OCI-LY7 (cell line): ENCODE results near the gene TTLL9. TPM values are rescaled to one million over a fixed set of nuclear protein-coding genes. Genes with fewer than 3 reads are reported as not detected.
A peak's percentile ranks its signal among the peaks of the same experiment; 100 is the strongest.

Experiments used
- BruUV-seq: library from RNA; stranded (reverse); fragments of 400-500 nt; replicated peaks from 2 replicates; lab custom pipeline; 2021; lab: Mats Ljungman, UMichigan
- CTCF ChIA-PET: fragments of 300-600 bp; sonication (Branson Sonifier 250); formaldehyde crosslinking; loops from one replicate; lab custom pipeline; 2022; ENCODE audit warnings: antibody characterized with exemption; ENCODE audit not compliant: unreplicated experiment; lab: Charles Lee
- POLR2A ChIA-PET: fragments of 300-600 bp; sonication (Branson Sonifier 250); formaldehyde crosslinking; loops from one replicate; lab custom pipeline; 2022; ENCODE audit warnings: antibody characterized with exemption; lab: Charles Lee
- DNase-seq: peaks from one replicate; pipeline ENCODE4 v3.0.0-alpha.2; 2015; ENCODE audit warnings: low spot score
- H2AFZ ChIP-seq: fragments of 200-600 bp; sonication (generic), shearing (Covaris generic); 2 replicates; pipeline ENCODE4 v1.6.1; 2014; ENCODE audit warnings: mild to moderate bottlenecking, antibody characterized with exemption, low read length, moderate library complexity
- H3K27ac ChIP-seq: fragments of 200-600 bp; sonication (generic); 2 replicates; pipeline ENCODE4 v1.5.1; 2014; ENCODE audit warnings: mixed run types, low read depth, mild to moderate bottlenecking, moderate library complexity, low read length, inconsistent platforms; ENCODE audit not compliant: poor library complexity, severe bottlenecking
- H3K36me3 ChIP-seq: fragments of 200-600 bp; sonication (generic); 2 replicates; pipeline ENCODE4 v1.6.1; 2014; ENCODE audit warnings: mild to moderate bottlenecking, antibody characterized with exemption, low read length, moderate library complexity, mixed read lengths; ENCODE audit not compliant: insufficient read depth
- H3K4me1 ChIP-seq: fragments of 200-600 bp; sonication (generic); 2 replicates; pipeline ENCODE4 v1.5.1; 2014; ENCODE audit warnings: mild to moderate bottlenecking, low read length; ENCODE audit not compliant: insufficient read depth, poor library complexity, severe bottlenecking
- H3K4me2 ChIP-seq: fragments of 200-600 bp; sonication (generic); 2 replicates; pipeline ENCODE4 v1.6.1; 2014; ENCODE audit warnings: mild to moderate bottlenecking, low read length
- H3K4me3 ChIP-seq: fragments of 200-600 bp; sonication (generic); 2 replicates; pipeline ENCODE4 v1.5.1; 2014; ENCODE audit warnings: mild to moderate bottlenecking, low read depth, low read length; ENCODE audit not compliant: poor library complexity, severe bottlenecking
- H3K79me2 ChIP-seq: fragments of 200-600 bp; sonication (generic); 2 replicates; pipeline ENCODE4 v1.6.1; 2016; ENCODE audit warnings: low read depth, mild to moderate bottlenecking, low read length, moderate library complexity, mixed read lengths; ENCODE audit not compliant: insufficient read depth
- H3K9me2 ChIP-seq: fragments of 200-600 bp; sonication (generic); 2 replicates; pipeline ENCODE4 v1.6.1; 2016; ENCODE audit warnings: mild to moderate bottlenecking, low read length, mixed read lengths; ENCODE audit not compliant: insufficient read depth
- H3K9me3 ChIP-seq: fragments of 200-600 bp; sonication (generic); 2 replicates; pipeline ENCODE4 v1.6.1; 2014; ENCODE audit warnings: mild to moderate bottlenecking, mixed run types, low read length, mixed read lengths
- H4K20me1 ChIP-seq: fragments of 200-600 bp; sonication (generic); 2 replicates; pipeline ENCODE4 v1.6.1; 2014; ENCODE audit warnings: mild to moderate bottlenecking, antibody characterized with exemption, low read length, moderate library complexity, mixed read lengths; ENCODE audit not compliant: insufficient read depth
- EZH2phosphoT487 ChIP-seq: fragments of 200-600 bp; sonication (generic); IDR thresholded peaks from 2 replicates; pipeline ENCODE4 v1.6.1; 2018; ENCODE audit warnings: low read depth, borderline replicate concordance, mild to moderate bottlenecking, mixed run types, antibody characterized with exemption, low read length, moderate library complexity, mixed read lengths
- intact Hi-C: fragments of 100-400 bp; cut with micrococcal nuclease; formaldehyde crosslinking; loops from one replicate; pipeline ENCODE4 v1.10.0; 2022; ENCODE audit not compliant: unreplicated experiment
- total RNA-seq, 2 experiments: library from RNA; depleted of rRNA in 1 of 2; stranded (reverse); fragments of >200 nt in 1 of 2; shearing (Covaris generic) in 1 of 2; gene quantifications; 2 replicates each; pipeline ENCODE4 v1.2.3, GENCODE V29; 2014 to 2022
- TF ChIP-seq, protein P1 (sequence below): fragments of 200-600 bp; sonication (generic); conservative IDR thresholded peaks from 2 replicates; pipeline ENCODE4 v1.5.1; 2014; ENCODE audit warnings: mild to moderate bottlenecking, antibody characterized with exemption, low read length, moderate library complexity, mixed read lengths

TTLL9 gene
- total RNA-seq, 2 experiments from 2014 or later = not detected

DNA sequence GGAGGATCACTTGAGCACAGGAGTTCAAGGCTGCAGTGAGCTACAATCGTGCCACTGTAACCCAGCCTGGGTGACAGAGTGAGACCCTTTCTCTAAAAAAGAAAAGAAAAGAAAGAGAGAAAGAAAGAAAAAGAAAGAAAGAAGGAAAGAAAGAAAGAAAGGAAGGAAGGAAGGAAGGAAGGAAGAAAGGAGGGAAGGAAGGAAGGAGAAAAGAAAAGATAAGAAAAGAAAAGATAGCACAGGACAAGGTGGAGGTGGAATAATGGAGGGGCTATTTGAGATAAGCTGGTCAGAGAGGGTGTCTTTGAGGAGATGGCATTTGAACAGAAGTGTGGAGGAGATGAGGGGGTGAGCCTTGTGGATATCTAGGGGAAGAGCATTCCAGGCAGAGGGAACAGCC, 84.1 kb downstream of the TTLL9 start:
- BruUV-seq = no TSS peak

DNA sequence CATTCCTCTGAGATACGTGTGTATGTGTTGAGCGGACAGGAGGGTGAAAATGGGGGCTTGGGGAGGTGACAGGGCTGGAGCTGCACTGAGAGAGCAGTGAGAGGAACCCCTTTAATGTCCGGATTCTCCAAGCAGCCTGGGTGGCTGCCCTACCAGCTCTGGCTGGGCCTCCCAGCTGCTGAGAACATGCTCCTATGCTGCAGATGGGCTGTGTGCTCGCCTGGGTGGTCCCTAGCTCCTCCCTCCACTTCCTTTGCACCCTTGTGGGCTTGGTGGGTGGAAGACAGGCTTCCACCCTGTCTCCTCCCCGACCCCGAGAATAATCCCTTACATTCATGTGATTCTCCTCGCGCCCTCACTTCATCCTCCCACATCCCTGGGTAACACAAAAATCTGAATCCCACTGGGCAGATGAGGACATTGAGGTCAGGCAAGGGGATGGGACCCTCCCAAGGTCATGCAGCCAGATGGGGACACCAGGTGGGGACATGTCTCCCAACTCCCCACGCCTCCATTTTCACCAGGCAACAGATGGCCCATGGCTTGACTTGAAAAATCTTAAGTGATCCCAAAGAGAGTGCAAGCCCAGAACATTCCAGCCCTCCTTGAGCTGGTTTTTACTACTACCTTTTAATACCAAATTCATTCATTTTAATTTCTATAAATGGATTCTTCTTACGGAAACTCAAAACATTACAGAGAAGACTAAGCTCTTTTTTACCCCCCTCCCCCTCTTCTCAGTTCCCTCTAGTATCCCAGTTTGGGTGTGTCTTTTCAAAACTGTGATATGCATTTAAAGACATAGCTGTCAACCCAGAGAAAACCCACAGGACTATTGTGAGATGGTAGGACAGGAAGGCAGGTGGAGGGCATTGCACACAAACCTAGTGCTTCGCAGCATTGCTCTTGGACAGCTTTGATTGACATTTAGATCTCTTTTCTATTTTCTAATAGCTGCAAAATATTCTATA, 86.4 kb downstream of the TTLL9 start:
- H3K9me2 ChIP-seq = no peaks in the 10 kb centered on the region
- H3K4me3 ChIP-seq = no peak overlapping the region
- TF ChIP-seq, protein P1, sequence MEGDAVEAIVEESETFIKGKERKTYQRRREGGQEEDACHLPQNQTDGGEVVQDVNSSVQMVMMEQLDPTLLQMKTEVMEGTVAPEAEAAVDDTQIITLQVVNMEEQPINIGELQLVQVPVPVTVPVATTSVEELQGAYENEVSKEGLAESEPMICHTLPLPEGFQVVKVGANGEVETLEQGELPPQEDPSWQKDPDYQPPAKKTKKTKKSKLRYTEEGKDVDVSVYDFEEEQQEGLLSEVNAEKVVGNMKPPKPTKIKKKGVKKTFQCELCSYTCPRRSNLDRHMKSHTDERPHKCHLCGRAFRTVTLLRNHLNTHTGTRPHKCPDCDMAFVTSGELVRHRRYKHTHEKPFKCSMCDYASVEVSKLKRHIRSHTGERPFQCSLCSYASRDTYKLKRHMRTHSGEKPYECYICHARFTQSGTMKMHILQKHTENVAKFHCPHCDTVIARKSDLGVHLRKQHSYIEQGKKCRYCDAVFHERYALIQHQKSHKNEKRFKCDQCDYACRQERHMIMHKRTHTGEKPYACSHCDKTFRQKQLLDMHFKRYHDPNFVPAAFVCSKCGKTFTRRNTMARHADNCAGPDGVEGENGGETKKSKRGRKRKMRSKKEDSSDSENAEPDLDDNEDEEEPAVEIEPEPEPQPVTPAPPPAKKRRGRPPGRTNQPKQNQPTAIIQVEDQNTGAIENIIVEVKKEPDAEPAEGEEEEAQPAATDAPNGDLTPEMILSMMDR = no peak
- TF ChIP-seq EZH2phosphoT487 = no peak
- peaks cover 9% of the 10 kb centered on the region for H3K4me1 ChIP-seq
- BruUV-seq = no TSS peak
- H3K36me3 ChIP-seq = no peaks in the 10 kb centered on the region
- H3K79me2 ChIP-seq = no peaks in the 10 kb centered on the region
- CTCF ChIA-PET = no interaction called here
- H3K4me2 ChIP-seq = no peak overlapping the region
- H3K9me3 ChIP-seq = no peaks in the 10 kb centered on the region
- no peak overlapping the region for H3K27ac ChIP-seq
- no peak overlapping the region for H2AFZ ChIP-seq
- no peaks in the 10 kb centered on the region for H4K20me1 ChIP-seq
- intact Hi-C loops = no loop called here
- peak; percentile 18 for DNase-seq
- POLR2A ChIA-PET = interaction anchor here (0.6 to 0.7 kb wide), 2 partner anchors 297 to 1283 kb away, joined by 3 to 6 read pairs; no protein-coding TSS in a partner anchor

More for the DNA sequence above, 84.1 kb downstream of the TTLL9 start:
- intact Hi-C loops = loop anchor here (5.0 kb wide), 1 partner anchor 153 kb away; the partner anchor contains the start of gene TM9SF4
- Histone ChIP-seq H3K4me2 (no peak overlapping the region), H3K36me3 (peaks cover 11% of the 10 kb centered on the region), H3K79me2 (peaks cover 22% of the 10 kb centered on the region), H3K4me1 (peaks cover 21% of the 10 kb centered on the region), H3K4me3 (no peak overlapping the region), H2AFZ (no peak overlapping the region), H3K27ac (no peak overlapping the region), H3K9me2 (no peaks in the 10 kb centered on the region), H4K20me1 (0 out of 2 replicates have a peak, but pooled peaks cover 9% of the 10 kb centered on the region), H3K9me3 (no peaks in the 10 kb centered on the region)
- no peak for DNase-seq
- POLR2A ChIA-PET = no interaction called here
- CTCF ChIA-PET = no interaction called here
- TF ChIP-seq, protein P1 = no peak
- TF ChIP-seq EZH2phosphoT487 = no peak

DNA sequence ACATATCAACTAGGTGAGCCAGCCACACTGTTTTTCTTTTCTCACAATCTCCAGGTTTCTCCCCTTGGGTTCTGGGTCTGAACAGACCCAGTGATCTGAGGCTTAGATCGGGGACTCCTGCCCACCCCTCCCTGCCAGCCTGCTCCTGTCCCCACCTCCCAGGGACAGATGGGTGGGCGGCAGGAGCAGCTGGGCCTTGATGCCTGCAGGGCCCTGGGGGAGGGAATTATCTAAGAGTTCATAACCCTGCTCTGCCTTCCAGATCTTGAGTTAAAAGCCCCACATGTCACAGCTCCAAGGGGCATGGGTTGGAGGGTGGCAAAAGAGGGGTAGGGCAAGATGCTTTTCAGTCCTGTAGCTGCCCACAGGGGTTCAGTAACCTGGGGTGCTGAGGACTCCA, 92.3 kb downstream of the TTLL9 start:
- H4K20me1 ChIP-seq = no peaks in the 10 kb centered on the region
- no peak overlapping the region for H3K4me3 ChIP-seq
- ChIA-PET CTCF (no interaction called here), POLR2A (no interaction called here)
- intact Hi-C loops = no loop called here
- no peak for DNase-seq
- no peak overlapping the region for H3K27ac ChIP-seq
- H3K9me3 ChIP-seq = no peaks in the 10 kb centered on the region
- H3K36me3 ChIP-seq = no peaks in the 10 kb centered on the region
- no peak overlapping the region for H3K4me2 ChIP-seq
- no TSS peak for BruUV-seq
- H3K4me1 ChIP-seq = no peaks in the 10 kb centered on the region
- TF ChIP-seq, protein P1 = no peak
- no peak for TF ChIP-seq EZH2phosphoT487
- H3K79me2 ChIP-seq = no peaks in the 10 kb centered on the region
- no peak overlapping the region for H2AFZ ChIP-seq
- H3K9me2 ChIP-seq = no peaks in the 10 kb centered on the region
